Stomach (tissue), 9 donors: Measurements from ENCODE around the gene GPR35. TPM values are rescaled to one million over a fixed set of nuclear protein-coding genes. Genes with fewer than 3 reads are reported as not detected.

Source experiments
- DNase-seq, 2 donors: peaks; one replicate each; pipeline versions ENCODE4 v3.0.0 to v3.0.0-alpha.2; 2013 to 2019
- H3K27ac ChIP-seq, 5 donors: fragments of 200-600 bp in 4 of 5; sonication (generic) in 4 of 5; one replicate each; pipeline ENCODE4 v1.5.1; 2013 to 2019; ENCODE audit warnings: mild to moderate bottlenecking in 1 of 5, moderate library complexity in 1 of 5
- H3K27me3 ChIP-seq, 3 donors: fragments of 200-600 bp; sonication (generic); one replicate each; pipeline ENCODE4 v1.5.1; 2017 to 2019; ENCODE audit warnings: mixed run types in 1 of 3
- H3K36me3 ChIP-seq, 4 donors: fragments of 200-600 bp; sonication (generic); 1 replicate in 3 of 4; 2 replicates in 1 of 4; pipeline ENCODE4 v1.5.1; 2016 to 2019
- H3K4me1 ChIP-seq, 4 donors: fragments of 200-600 bp; sonication (generic); one replicate each; pipeline ENCODE4 v1.5.1; 2016 to 2019
- H3K4me3 ChIP-seq, 4 donors: fragments of 200-600 bp; sonication (generic) in 3 of 4; one replicate each; pipeline ENCODE4 v1.5.1; 2016 to 2019; ENCODE audit warnings: mild to moderate bottlenecking in 1 of 4
- H3K9me3 ChIP-seq, 4 donors: fragments of 200-600 bp; sonication (generic); one replicate each; pipeline ENCODE4 v1.5.1; 2016 to 2019
- EP300 ChIP-seq: sonication (generic); formaldehyde crosslinking; IDR thresholded peaks from one replicate; pipeline ENCODE4 v1.6.1; 2017; ENCODE audit warnings: antibody characterized with exemption
- POLR2A ChIP-seq, 4 donors: fragments of 450-650 bp; IDR thresholded peaks; one replicate each; pipeline ENCODE4 v1.6.1; 2016; ENCODE audit warnings: antibody characterized with exemption in 4 of 4, control low read depth in 2 of 4, mild to moderate bottlenecking in 1 of 4, moderate library complexity in 1 of 4
- POLR2AphosphoS5 ChIP-seq, 3 donors: sonication (generic); formaldehyde crosslinking; IDR thresholded peaks; one replicate each; pipeline ENCODE4 v1.6.1; 2016; ENCODE audit warnings: antibody characterized with exemption in 3 of 3
- WGBS, 5 donors: extraction: QIAGEN DNeasy Blood & Tissue Kit in 3 of 5; methylation state at CpG; one replicate each; pipeline versions ENCODE4 v1.1.5 to v1.1.7; 2013 to 2018; 5-methylcytosine and 5-hydroxymethylcytosine counted together
- intact Hi-C: fragments of 100-400 bp; cut with DNase I; formaldehyde crosslinking; loops from one replicate; pipeline ENCODE4 v1.15.1; 2023; ENCODE audit warnings: low total_unique reads
- polyA plus RNA-seq, 3 donors: library from polyadenylated mRNA; stranded (reverse); fragments of 200-250 nt; gene quantifications; one replicate each; pipeline ENCODE4 v1.2.3, GENCODE V29; 2013
- total RNA-seq, 5 donors: library from RNA; depleted of rRNA; stranded (reverse); fragments of >200 nt; gene quantifications; one replicate each; pipeline versions ENCODE4 v1.1.0 to v1.2.3, GENCODE V29; 2014 to 2016
- TF ChIP-seq, protein P1 (sequence below), 7 experiments: fragments of 450-650 bp in 4 of 7; fragments of 200-600 bp in 3 of 7; sonication (generic) in 3 of 7; IDR thresholded peaks; one replicate each; pipeline ENCODE4 v1.5.1; 2016 to 2019; ENCODE audit warnings: antibody characterized with exemption in 7 of 7, control low read depth in 2 of 7, mild to moderate bottlenecking in 1 of 7
- donor health status: healthy with polysubstance abuse.
- donor health status: Bipolar disorder and iron deficiency.
- donor health status: healthy.

Gene GPR35
- total and polyA plus RNA-seq, 8 donors = 8.5 to 68.9 (median 12.9) TPM

DNA sequence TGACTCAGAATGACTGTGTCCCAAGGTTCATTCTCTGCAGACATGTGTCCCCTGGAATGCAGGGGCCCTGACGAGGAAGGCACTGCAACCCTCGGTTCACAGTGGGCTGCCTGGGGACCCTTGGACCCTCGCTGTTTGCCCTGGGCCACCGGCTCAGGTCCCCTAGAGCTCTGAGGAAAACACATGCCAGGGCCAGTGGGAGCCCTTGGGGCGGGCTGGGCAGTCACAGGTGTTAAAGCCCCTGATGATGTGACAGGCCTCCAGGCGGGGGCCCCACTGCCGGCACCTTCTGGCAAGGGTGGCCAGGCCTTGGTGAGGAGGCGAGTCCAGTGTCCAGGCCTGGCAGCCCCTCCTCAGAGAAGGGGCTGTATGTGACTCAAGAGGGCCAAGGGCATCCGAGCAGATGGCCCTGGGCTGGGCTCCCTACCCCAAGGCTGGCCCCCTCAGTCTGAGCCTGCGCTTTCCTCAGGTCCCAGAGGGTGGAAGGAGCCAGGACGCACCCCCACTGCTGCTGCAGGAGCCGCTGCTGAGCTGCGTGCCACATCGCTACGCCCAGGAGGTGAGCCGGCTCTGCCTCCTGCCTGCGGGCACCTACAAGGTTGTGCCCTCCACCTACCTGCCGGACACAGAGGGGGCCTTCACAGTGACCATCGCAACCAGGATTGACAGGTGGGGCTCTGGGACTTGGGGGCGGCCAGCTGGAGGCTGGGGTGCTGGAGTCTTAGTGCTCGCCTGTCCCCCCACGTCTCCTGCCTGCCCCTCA, 27.7 kb upstream of the GPR35 start:
- no peak for DNase-seq
- H3K36me3 ChIP-seq = peaks cover 16 to 96% (median 82%) of the 10 kb centered on the region in 4 donors

DNA sequence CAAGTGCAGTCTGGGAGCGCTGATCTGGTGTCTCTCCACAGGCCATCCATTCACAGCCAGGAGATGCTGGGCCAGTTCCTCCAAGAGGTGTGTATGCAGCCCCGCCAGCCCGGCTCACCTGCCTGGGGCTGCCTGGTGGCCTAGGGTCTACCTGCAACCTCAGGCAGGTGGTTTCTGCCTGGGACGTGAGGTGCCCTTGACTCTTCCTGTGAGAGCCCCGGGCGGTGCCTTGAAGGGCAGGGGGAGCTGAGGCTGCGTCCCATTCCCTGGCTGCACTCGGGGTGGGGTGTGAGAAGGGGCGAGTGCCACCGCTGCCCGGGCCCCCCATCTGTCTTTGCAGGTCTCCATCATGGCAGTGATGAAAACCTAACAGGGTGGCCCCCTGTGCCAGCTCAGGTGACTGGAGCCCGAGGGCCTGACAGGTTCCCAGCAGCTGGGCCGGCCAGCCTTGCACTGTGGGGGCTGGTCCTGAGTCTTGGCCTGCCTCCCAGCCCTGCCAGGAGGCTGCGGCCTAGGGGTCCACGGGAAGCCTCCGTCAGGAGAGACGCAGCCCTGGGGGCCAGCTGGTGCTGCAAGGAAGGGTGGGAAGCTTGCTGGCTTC, 26.9 kb upstream of the GPR35 start:
- Histone ChIP-seq H3K27me3 (no peaks in the 10 kb centered on the region), H3K36me3 (peaks cover 16 to 94% (median 74%) of the 10 kb centered on the region in 4 donors), H3K9me3 (no peaks in the 10 kb centered on the region), H3K27ac (no peak overlapping the region), H3K4me3 (no peak overlapping the region), H3K4me1 (peaks cover 14 to 44% (median 33%) of the 10 kb centered on the region in 4 donors)
- 94 to 97% (median 96%) methylated on average over 11 to 17 of the region's 17 CpGs for WGBS, 5 donors
- DNase-seq = no peak
- no peak for TF ChIP-seq EP300
- TF ChIP-seq, protein P1, sequence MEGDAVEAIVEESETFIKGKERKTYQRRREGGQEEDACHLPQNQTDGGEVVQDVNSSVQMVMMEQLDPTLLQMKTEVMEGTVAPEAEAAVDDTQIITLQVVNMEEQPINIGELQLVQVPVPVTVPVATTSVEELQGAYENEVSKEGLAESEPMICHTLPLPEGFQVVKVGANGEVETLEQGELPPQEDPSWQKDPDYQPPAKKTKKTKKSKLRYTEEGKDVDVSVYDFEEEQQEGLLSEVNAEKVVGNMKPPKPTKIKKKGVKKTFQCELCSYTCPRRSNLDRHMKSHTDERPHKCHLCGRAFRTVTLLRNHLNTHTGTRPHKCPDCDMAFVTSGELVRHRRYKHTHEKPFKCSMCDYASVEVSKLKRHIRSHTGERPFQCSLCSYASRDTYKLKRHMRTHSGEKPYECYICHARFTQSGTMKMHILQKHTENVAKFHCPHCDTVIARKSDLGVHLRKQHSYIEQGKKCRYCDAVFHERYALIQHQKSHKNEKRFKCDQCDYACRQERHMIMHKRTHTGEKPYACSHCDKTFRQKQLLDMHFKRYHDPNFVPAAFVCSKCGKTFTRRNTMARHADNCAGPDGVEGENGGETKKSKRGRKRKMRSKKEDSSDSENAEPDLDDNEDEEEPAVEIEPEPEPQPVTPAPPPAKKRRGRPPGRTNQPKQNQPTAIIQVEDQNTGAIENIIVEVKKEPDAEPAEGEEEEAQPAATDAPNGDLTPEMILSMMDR (IDR thresholded peaks at IDR 0.05) = no peak
- intact Hi-C loops = no loop called here

More for the DNA sequence above, 27.7 kb upstream of the GPR35 start:
- Histone ChIP-seq H3K27me3 (no peaks in the 10 kb centered on the region), H3K9me3 (no peaks in the 10 kb centered on the region), H3K4me3 (no peak overlapping the region), H3K4me1 (peaks cover 10 to 42% (median 33%) of the 10 kb centered on the region in 4 donors), H3K27ac (no peak overlapping the region)
- intact Hi-C loops = no loop called here
- TF ChIP-seq POLR2AphosphoS5 (IDR thresholded peaks at IDR 0.05) (no peak), EP300 (no peak), POLR2A (IDR thresholded peaks at IDR 0.05) (no peak)
- TF ChIP-seq, protein P1 (IDR thresholded peaks at IDR 0.05) = no peak
- WGBS, 5 donors = 90 to 100% (median 93%) methylated on average over 7 to 22 of the region's 22 CpGs

DNA sequence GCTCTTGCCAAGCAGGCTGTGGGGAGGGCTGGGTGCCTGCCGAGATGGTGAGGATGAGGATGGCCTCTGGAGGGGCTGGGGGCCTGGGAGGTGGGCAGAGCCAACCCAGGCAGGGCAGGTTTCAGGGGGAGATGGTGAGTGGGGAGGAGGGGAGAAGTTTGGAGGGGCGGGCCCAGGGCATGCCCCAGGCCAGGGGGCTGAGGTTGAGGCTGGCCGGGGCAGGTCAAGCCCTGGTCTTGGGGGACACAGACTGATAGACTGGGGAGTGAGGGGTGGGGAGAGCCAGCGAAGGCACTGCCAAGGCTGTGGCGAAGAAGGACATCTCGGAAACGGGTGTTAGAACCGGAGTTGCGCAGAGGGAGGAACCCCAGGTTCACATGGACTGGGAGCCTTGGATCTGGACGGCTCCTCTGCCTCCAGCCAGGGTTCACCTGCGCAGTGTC, 26.1 kb upstream of the GPR35 start:
- DNase-seq = no peak
- Histone ChIP-seq H3K4me3 (no peak overlapping the region), H3K9me3 (no peaks in the 10 kb centered on the region), H3K27ac (no peak overlapping the region), H3K36me3 (peaks cover 16 to 87% (median 66%) of the 10 kb centered on the region in 4 donors), H3K4me1 (peaks cover 18 to 45% (median 36%) of the 10 kb centered on the region in 4 donors), H3K27me3 (no peaks in the 10 kb centered on the region)
- 92 to 98% (median 95%) methylated on average over 11 of the region's 11 CpGs for WGBS, 5 donors
- intact Hi-C loops = no loop called here
- TF ChIP-seq POLR2AphosphoS5 (IDR thresholded peaks at IDR 0.05) = no peak
- TF ChIP-seq, protein P1 (IDR thresholded peaks at IDR 0.05) = no peak
- TF ChIP-seq EP300 = no peak
- TF ChIP-seq POLR2A (IDR thresholded peaks at IDR 0.05) = no peak

DNA sequence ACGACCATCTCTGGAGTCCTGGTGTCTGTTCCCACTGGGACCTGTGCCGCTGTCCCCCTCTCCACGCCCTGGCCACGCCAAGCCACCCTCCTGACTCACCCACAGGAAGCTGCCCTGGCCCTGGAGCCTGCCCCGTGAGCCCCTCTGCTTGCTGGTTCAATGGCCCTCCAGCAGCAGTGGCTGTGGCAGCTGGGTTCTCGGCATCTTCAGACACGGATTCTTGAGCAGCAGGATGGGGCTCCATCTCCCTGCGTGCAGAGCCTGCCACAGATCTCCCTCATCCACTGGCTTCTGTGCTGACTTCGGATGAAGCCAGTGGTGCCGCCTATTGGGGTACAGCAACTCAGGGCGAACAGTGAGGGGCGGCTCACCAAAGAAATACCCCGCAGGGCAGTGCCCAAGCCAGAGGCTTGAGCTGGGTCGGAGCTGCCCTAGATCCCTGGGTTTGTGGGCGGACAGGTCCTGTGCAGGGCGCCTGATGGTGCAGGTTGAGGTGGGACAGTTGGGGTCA, 24.8 kb upstream of the GPR35 start:
- WGBS, 5 donors = 88 to 97% (median 95%) methylated on average over 6 to 16 of the region's 16 CpGs
- DNase-seq = no peak

More for the DNA sequence above, 24.8 kb upstream of the GPR35 start:
- no peak overlapping the region for H3K27ac ChIP-seq
- H3K4me3 ChIP-seq = no peak overlapping the region
- TF ChIP-seq EP300 (no peak), POLR2AphosphoS5 (IDR thresholded peaks at IDR 0.05) (no peak), POLR2A (IDR thresholded peaks at IDR 0.05) (no peak)
- TF ChIP-seq, protein P1 (IDR thresholded peaks at IDR 0.05) = no peak
- no peaks in the 10 kb centered on the region for H3K27me3 ChIP-seq
- no peaks in the 10 kb centered on the region for H3K9me3 ChIP-seq
- H3K36me3 ChIP-seq = peaks cover 9 to 75% (median 56%) of the 10 kb centered on the region in 4 donors
- H3K4me1 ChIP-seq = peaks cover 16 to 41% (median 39%) of the 10 kb centered on the region in 4 donors
- intact Hi-C loops = no loop called here
